A673 (cell line): ENCODE data around the gene C16orf82.

Source experiments
- CTCF ChIP-seq: fragments of 300-800, 200-600 bp; sonication (generic); conservative IDR thresholded peaks from 2 replicates; pipeline ENCODE4 v1.5.1; 2017; ENCODE audit warnings: low read depth, mild to moderate bottlenecking, antibody characterized with exemption, low read length, moderate library complexity, mixed read lengths
- EZH2 ChIP-seq: fragments of 200-600 bp; sonication (generic); IDR thresholded peaks from 2 replicates; pipeline ENCODE4 v1.6.1; 2017; ENCODE audit warnings: borderline replicate concordance, low read depth, mild to moderate bottlenecking, mixed read lengths, antibody characterized with exemption, low read length; ENCODE audit not compliant: poor library complexity, severe bottlenecking

GRCh38 chr16:27028591-27029110, 38.1 kb upstream of the C16orf82 start:
- TF ChIP-seq CTCF: no peak
- TF ChIP-seq EZH2: no peak
